ENCODE data around the gene CD27. TPM values are rescaled to one million over a fixed set of nuclear protein-coding genes. Genes with fewer than 3 reads are reported as not detected.
A peak's percentile ranks its signal among the peaks of the same experiment; 100 is the strongest.
"Not testable (repeated sequence)": the region's sequence is repeated elsewhere in the genome, so short reads cannot be mapped to it uniquely, and the experiment has no call there.

The CD27 gene
- total RNA-seq, 1 experiment from 2014 or later: 0.12 TPM

DNA sequence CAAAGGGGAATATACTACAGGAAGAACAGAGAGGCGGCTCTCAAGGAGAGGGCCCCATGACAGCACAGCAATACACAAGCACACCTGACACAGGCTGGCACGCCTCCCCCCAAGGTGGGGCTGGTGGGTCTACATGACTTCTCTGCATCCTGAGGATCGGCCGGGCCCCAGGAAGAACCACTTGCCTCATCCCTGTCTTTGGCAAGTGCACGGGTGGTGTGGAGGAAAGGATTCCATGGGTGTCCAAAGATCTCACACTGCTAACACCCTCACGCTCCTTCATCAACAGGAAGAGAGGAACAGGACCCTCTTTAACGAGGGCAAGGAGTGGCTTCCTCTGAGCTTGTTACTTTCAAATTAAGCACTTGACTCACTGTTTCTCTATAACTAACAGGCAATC is 18.5 kb downstream of the CD27 start:
- H3K4me3 ChIP-seq: no peak overlapping the region
- H3K27ac ChIP-seq: no peak overlapping the region
- H3K27me3 ChIP-seq: no peaks in the 10 kb centered on the region
- no peaks in the 10 kb centered on the region for H3K9me3 ChIP-seq (replicated peaks)
- H3K36me3 ChIP-seq: peaks cover 52% of the 10 kb centered on the region
- DNase-seq: no peak
- no peaks in the 10 kb centered on the region for H3K4me1 ChIP-seq

DNA sequence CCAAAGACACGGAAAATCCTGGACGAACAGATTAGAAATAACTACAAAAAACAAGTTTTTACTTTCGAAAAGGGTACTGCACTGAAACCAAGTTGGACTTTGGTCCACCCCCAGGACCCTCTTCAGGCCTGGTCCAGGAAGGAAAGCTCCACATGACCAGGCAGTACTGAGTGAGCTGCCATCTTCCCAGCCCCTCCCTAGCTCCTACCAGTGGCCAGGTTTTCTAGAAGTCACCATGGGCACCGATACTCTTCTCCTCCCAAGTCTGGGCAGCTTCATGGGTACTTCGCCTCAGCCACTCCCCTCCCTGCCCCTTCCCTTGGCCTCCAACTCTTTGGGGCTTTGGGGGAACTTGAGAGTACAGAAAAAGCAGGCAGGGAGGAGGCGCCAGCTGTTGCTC is 19.1 kb downstream of the CD27 start:
- Histone ChIP-seq H3K4me3 (no peak overlapping the region), H3K36me3 (peaks cover 52% of the 10 kb centered on the region), H3K27me3 (no peaks in the 10 kb centered on the region), H3K27ac (no peak overlapping the region), H3K9me3 (replicated peaks) (no peaks in the 10 kb centered on the region), H3K4me1 (no peaks in the 10 kb centered on the region)
- DNase-seq: no peak

DNA sequence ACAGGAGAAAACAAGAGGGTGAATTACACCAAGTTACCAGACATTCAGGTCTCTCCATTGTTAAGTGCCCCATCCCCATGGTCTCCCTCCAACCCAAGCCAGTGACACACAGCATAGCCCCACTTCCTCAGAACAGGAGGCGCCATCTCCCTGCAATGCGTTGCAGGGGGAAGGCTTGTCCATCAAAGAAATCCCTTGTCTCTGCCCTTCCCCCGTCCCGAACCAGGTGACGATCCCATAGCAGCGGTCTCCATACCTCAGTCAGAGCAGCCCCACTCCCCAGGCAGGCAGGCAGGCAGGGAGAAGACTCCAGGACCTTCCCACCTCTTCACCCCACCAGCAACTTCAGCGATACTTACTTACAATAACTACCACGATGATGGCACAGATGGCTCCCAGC is 19.8 kb downstream of the CD27 start:
- DNase-seq: no peak
- H3K27ac ChIP-seq: no peak overlapping the region
- no peak overlapping the region for H3K4me3 ChIP-seq
- H3K9me3 ChIP-seq (replicated peaks): no peaks in the 10 kb centered on the region
- H3K27me3 ChIP-seq: no peaks in the 10 kb centered on the region
- peaks cover 52% of the 10 kb centered on the region for H3K36me3 ChIP-seq
- peaks cover 5% of the 10 kb centered on the region; the same call in 1 of the 2 replicates for H3K4me1 ChIP-seq

DNA sequence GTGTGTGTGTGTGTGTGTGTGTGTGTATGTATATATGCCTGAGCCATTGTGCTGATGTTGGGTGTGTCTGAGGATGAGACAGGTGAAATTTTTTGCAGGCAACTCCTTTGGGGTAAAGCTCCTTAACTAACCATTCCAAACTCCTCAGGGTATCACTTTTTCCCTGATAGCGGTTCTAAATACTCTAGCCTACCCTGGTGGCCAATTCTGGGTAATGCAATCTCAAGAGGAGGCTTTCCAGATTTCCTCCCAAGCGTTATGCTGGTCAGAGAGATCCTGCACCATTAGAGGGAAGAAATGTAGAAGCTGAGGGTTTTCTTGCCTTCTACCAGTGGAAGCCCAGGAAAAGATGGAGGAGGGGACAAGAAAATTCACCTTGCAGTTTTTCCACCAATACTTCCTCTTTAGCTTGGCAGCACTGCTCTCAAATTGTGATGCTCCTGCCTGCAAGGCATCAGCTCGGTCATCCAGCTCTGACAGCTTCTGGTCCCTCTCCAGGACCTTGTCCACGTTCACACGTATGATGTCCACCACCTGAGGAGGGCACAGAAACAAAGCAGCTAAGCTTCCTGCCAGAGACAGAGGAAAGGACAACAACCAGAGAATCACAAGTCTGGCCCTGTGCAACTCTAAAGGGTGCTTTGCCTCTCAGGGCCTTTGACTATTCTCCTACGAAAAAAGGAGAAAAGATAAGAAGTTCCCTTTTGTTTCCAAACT is 20.9 kb downstream of the CD27 start:
- Histone ChIP-seq H3K9me3 (replicated peaks) (no peaks in the 10 kb centered on the region), H3K36me3 (peaks cover 42% of the 10 kb centered on the region), H3K4me3 (no peak overlapping the region), H3K27me3 (no peaks in the 10 kb centered on the region), H3K4me1 (peaks cover 5% of the 10 kb centered on the region; the same call in 1 of the 2 replicates), H3K27ac (no peak overlapping the region)
- DNase-seq: peak; percentile 46 to 83

DNA sequence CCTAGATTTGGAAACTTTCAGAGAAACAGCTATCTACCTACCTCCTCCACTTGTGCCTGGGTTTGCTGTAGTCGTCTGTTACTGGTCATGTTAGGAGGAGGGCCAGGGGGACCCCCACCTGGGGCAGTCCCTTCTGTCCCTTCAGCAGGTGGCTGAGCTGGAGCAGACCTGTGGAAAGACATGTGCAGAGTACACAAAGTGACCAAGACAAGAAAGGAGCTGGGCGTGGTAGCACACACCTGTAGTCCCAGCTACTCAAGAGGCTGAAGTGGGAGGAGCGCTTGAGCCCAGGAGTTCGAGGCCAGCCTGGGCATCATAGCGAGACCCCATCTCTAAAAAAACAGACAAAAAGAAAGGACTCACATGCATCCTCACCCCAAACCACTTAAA is 21.4 kb downstream of the CD27 start:
- no peaks in the 10 kb centered on the region for H3K27me3 ChIP-seq
- H3K9me3 ChIP-seq (replicated peaks): no peaks in the 10 kb centered on the region
- no peak overlapping the region for H3K4me3 ChIP-seq
- no peak overlapping the region for H3K27ac ChIP-seq
- peaks cover 37% of the 10 kb centered on the region for H3K36me3 ChIP-seq
- peaks cover 6% of the 10 kb centered on the region; the same call in 1 of the 2 replicates for H3K4me1 ChIP-seq
- no peak for DNase-seq

DNA sequence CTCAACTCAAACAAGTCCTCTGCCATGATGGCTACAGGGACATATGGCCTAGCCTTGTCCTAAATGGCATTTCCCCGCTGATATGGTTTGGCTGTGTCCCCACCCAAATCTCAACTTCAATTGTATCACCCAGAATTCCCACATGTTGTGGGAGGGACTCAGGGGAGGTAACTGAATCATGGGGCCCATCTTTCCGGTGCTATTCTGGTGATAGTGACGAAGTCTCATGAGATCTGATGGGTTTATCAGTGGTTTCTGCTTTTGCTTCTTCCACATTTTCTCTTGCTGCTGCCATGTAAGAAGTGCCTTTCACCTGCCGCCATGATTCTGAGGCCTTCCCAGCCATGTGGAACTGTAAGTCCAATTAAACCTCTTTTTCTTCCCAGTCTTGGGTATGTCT is 22.0 kb downstream of the CD27 start:
- H3K27me3 ChIP-seq; H3K4me3 ChIP-seq; H3K4me1 ChIP-seq; DNase-seq; H3K27ac ChIP-seq; H3K9me3 ChIP-seq (replicated peaks): not testable (repeated sequence)
- peaks cover 32% of the 10 kb centered on the region for H3K36me3 ChIP-seq

DNA sequence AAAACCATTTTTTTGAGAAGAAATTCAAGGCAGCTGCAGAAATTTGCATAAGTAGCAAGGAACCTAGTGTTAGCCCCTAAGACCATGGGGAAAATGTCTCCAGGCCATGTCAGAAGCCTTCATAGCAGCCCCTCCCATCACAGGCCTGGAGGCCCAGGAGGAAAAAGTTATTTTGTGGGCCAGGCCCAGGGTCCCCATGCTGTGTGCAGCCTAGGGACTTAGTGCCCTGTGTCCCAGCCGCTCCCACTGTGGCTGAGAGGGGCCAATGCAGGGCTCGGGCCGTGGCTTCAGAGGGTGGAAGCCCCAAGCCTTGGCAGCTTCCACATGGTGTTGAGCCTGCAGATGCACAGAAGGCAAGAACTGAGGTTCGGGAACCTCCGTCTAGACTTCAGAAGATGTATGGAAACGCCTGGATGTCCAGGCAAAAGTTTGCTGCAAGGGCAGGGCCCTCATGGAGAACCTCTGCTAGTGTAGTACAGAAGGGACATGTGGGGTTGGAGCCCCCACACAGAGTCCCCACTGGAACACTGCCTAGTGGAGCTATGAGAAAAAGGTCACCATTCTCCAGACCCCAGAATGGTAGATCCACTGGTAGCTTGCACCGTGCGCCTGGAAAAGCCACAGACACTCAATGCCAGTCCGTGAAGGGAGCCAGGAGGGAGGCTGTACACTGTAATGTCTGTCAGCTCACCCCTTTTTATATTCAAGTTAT is 23.0 kb downstream of the CD27 start:
- not testable (repeated sequence) for H3K9me3 ChIP-seq (replicated peaks); H3K27me3 ChIP-seq; H3K4me3 ChIP-seq; H3K27ac ChIP-seq; DNase-seq; H3K4me1 ChIP-seq
- peaks cover 27% of the 10 kb centered on the region for H3K36me3 ChIP-seq

DNA sequence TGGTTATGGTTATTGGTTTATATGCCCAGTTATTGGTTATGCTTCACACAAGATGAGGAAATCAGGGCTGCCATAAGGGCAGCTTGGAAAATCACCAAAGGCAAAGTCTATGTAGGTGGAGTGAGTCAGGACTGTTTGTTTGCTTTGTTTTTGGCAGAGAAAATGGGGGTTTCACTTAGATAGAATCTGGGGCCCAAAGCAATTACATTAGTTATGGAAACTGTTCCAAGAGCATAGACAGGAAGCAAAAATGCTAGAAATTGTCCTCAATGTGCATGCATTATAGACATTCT is 23.5 kb downstream of the CD27 start:
- DNase-seq: no peak
- H3K9me3 ChIP-seq (replicated peaks): no peaks in the 10 kb centered on the region
- peaks cover 9% of the 10 kb centered on the region; the same call in 1 of the 2 replicates for H3K4me1 ChIP-seq
- H3K36me3 ChIP-seq: peaks cover 23% of the 10 kb centered on the region
- H3K27me3 ChIP-seq: no peaks in the 10 kb centered on the region
- no peak overlapping the region for H3K4me3 ChIP-seq
- H3K27ac ChIP-seq: no peak overlapping the region

DNA sequence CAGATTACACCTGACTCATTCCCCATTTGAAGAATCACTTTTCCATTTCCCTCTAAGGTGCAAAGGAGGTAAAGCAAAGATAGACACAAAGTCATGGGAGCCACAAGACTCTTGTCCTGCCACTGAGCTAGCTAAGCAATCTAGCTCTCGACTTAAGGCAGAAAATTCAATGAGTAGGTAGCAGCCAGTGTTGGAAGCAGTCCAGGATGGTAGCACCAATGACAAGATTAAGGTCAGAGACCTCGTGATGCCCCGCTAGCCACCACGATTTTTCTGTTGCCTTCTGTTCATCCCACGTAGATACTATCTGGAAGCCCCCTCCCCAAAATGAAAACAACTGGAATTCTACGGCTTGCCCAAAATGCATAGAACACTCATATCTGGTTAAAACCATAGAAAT is 24.3 kb downstream of the CD27 start:
- H3K4me1 ChIP-seq: peaks cover 9% of the 10 kb centered on the region; the same call in 1 of the 2 replicates
- no peaks in the 10 kb centered on the region for H3K27me3 ChIP-seq
- DNase-seq: no peak
- H3K9me3 ChIP-seq (replicated peaks): no peaks in the 10 kb centered on the region
- peaks cover 16% of the 10 kb centered on the region for H3K36me3 ChIP-seq
- peak overlapping the region; percentile 80; the same call in 1 of the 2 replicates for H3K4me3 ChIP-seq
- no peak overlapping the region for H3K27ac ChIP-seq

DNA sequence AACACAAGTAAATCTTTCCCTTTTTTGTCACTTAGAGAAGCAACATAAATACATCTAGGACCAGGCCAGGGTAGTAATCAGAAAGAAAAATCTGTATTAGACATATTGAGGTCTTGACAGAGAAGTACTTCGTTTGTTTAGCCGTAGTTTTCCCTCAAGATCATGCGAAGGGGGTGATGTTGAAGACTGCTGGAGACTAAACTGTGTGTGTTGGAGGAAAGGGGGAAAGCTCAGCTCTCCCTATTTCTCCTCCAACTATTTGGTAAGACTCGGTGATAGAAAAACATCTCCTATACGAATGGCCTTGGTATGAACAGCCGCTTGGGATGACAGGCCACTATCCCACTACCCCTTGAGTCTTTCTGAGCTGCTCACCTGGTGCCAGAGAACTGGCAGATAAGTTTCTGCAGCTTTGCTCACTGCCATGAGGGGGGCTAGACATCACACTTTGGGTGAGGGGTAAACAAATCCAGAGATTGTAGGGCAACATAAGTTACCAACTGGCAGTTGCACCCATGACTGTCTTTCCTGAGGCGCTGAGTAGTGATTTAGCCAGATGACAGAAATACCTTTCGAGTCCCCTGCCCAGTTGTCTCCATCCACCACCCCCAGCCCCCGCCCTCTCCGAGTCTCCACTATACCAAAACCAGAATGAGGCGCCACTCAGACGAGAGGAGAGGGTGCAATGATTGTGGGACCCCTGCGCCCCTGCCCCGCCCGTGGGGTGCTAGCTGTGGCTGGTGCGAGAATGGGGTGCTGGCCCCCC is 25.0 kb downstream of the CD27 start:
- DNase-seq: no peak

DNA sequence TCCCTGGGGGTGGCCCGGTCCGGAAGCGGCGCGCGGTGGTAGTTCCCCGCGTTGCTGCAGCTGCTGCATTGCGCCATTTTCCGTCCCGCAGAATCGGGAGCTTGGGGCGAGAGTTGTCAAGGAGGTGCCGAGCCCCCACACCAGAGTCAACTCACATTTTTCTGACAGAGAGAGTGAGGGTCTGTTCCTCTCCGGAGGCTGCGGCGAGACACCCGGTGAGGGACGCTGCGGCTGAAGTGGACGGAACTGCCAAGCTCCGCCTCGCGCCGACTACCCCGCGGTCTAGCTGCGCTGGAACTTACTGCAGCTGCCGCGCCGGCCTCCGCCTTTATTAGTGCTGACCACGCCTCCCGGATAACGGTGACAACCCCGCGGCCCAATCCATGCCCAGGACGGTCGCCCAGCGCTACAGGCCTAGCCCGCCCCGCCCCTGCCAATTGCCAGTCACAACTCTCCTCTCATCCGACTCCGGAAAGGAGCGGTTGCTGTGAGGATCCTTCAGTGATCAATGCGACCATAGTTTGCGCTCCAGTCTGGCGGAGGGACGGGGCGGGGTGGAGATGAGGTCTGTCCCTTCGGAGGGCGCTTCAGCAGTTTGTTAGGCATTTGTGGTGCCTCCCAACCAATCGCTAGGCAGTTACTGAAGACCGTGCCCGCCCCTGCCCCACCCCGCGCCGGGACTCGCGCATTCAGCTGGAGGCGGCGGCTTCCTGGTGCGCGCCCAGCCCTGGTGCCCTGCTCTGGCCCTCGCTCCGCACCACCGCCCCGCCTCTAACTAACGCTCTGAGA is 25.8 kb downstream of the CD27 start, which contains the start of gene VAMP1:
Gene VAMP1 (minus strand): TSS at position 303 of the 789 bp plus-strand sequence. CDS start 146 bp downstream, at position 157.
- DNase-seq: peak; percentile 98 to 99
- Histone ChIP-seq H3K27me3 (no peaks in the 10 kb centered on the region), H3K9me3 (replicated peaks) (no peaks in the 10 kb centered on the region), H3K27ac (peak within 1 kb of the TSS; percentile 77), H3K36me3 (peaks cover 5% of the 10 kb centered on the region; the same call in 1 of the 2 replicates), H3K4me1 (peaks cover 9% of the 10 kb centered on the region; the same call in 1 of the 2 replicates), H3K4me3 (peak within 1 kb of the TSS; percentile 80)

More for the DNA sequence above, 25.0 kb downstream of the CD27 start:
- Histone ChIP-seq H3K27ac (peak overlapping the region; percentile 77), H3K27me3 (no peaks in the 10 kb centered on the region), H3K36me3 (peaks cover 9% of the 10 kb centered on the region), H3K9me3 (replicated peaks) (no peaks in the 10 kb centered on the region), H3K4me3 (peak overlapping the region; percentile 80), H3K4me1 (peaks cover 9% of the 10 kb centered on the region; the same call in 1 of the 2 replicates)

DNA sequence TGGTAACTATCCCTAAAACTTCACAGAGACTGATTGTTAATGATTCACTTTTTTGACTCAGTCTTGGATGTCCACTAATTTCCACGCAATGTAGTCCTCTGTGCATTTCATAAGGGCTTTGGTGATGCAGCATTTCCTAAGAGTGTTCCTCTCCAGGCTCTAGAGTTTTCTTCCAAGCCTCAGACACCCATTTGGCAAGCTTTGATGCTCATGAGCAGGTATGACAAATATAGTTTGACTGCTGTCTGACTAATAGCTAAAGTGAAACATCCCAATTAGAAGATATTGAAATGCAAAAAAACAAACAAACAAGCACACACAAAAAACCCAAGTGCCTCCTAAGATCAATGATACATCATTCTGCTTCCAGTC is 27.2 kb downstream of the CD27 start:
- H3K9me3 ChIP-seq (replicated peaks): no peaks in the 10 kb centered on the region
- H3K4me3 ChIP-seq: no peak overlapping the region
- no peak overlapping the region for H3K27ac ChIP-seq
- H3K36me3 ChIP-seq: no peaks in the 10 kb centered on the region
- H3K4me1 ChIP-seq: peaks cover 9% of the 10 kb centered on the region; the same call in 1 of the 2 replicates
- no peaks in the 10 kb centered on the region for H3K27me3 ChIP-seq
- DNase-seq: no peak

DNA sequence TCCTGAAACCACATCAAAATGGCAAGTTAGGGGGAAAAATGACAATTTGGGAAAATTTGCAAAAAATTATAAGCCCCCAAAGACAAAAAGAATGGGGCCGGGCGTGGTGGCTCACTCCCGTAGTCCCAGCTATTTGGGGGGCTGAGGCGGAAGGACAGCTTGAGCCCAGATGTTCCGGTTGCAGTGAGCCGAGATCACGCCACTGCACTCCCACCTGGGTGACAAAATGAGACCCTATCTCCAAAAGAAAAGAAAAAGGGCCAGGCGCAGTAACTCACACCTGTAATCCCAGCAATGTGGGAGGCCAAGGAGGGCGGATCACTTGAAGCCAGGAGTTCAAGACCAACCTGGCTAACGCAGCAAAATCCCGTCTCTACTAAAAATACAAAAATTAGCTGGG is 27.7 kb downstream of the CD27 start:
- no peak for DNase-seq
- Histone ChIP-seq H3K27ac (no peak overlapping the region), H3K4me3 (no peak overlapping the region), H3K36me3 (no peaks in the 10 kb centered on the region), H3K27me3 (no peaks in the 10 kb centered on the region), H3K9me3 (replicated peaks) (no peaks in the 10 kb centered on the region), H3K4me1 (peaks cover 9% of the 10 kb centered on the region; the same call in 1 of the 2 replicates)

DNA sequence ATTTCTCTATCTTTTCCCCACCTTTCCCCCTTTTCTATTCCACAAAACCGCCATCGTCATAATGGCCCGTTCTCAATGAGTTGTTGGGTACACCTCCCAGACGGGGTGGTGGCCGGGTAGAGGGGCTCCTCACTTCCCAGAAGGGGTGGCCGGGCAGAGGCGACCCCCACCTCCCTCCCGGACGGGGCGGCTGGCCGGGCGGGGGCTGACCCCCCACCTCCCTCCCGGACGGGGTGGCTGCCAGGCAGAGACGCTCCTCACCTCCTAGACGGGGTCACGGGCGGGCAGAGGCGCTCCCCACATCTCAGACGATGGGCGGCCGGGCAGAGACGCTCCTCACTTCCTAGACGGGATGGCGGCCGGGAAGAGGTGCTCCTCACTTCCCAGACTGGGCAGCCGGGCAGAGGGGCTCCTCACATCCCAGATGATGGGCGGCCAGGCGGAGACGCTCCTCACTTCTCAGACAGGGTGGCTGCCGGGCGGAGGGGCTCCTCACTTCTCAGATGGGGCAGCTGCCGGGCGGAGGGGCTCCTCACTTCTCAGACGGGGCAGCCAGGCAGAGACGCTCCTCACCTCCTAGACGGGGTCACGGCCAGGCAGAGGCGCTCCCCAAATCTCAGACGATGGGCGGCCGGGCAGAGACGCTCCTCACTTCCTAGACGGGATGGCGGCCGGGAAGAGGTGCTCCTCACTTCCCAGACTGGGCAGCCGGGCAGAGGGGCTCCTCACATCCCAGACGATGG is 30.6 kb downstream of the CD27 start:
- not testable (repeated sequence) for DNase-seq; H3K27me3 ChIP-seq; H3K9me3 ChIP-seq (replicated peaks); H3K4me1 ChIP-seq; H3K27ac ChIP-seq; H3K36me3 ChIP-seq; H3K4me3 ChIP-seq

Data from SJCRH30 (cell line).